NCI-H748 (cell line): ENCODE data around the gene ERC2.

Experiments used
- DNase-seq: peaks from one replicate; lab custom pipeline; 2025; ENCODE audit not compliant: unreplicated experiment; lab: John Stamatoyannopoulos, UW

ERC2 gene

DNA sequence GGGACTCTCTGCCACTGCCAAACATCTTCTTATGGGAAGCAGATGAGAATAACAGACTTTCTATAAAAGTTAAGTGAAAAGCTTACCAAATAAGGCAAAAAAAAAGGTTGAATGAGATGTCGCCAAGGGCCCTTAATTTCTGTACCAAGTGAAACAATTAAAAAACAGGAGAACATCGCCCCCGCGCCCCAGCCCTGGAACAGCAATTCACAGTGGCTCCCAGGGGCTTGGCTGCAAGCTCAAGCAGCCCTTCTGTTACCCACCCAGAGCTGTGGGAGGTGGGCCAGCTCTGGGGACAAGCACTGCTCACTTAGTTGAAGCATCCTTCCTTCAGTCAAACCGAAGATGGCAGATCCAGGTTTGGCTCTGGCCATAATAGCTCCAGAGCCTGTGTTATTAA lies 208.0 kb downstream of the ERC2 start:
- no peak for DNase-seq

DNA sequence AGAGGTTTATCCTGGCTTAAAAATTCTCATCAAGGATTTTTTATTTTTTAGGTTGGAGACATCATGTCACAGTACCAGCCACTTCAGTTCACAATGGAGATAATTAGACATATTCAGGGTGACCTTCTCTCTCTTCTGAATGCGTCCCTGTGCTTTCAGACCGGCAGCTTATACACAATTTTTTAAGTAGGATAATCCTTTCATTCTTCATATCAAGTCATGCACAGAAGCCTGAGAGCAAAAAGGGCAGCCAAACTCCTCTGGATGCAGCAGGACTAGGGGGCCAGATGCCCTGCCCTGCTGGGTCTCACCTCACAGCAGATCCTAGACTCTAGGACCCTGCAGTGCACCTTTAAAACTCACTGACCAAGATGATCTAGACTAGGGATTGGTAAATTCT lies 210.4 kb downstream of the ERC2 start:
- no peak for DNase-seq

DNA sequence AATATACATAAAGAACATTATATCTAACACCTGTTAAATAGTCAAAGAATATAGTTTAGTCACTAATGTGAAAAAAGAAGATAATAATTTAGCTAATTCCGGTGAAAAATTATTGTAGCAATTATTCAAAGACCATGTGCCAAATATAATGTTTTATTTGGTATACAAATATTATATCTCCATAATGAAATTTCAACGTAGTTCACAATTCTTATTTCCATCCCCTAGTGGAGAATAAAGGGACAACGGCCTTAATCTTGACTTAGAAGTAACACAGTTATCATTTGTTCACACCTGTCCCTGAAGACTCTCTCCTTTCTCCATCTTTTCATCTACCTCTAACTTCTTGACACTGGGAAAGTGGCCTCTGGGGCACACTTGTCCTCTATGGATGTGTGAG lies 213.4 kb downstream of the ERC2 start:
- no peak for DNase-seq

DNA sequence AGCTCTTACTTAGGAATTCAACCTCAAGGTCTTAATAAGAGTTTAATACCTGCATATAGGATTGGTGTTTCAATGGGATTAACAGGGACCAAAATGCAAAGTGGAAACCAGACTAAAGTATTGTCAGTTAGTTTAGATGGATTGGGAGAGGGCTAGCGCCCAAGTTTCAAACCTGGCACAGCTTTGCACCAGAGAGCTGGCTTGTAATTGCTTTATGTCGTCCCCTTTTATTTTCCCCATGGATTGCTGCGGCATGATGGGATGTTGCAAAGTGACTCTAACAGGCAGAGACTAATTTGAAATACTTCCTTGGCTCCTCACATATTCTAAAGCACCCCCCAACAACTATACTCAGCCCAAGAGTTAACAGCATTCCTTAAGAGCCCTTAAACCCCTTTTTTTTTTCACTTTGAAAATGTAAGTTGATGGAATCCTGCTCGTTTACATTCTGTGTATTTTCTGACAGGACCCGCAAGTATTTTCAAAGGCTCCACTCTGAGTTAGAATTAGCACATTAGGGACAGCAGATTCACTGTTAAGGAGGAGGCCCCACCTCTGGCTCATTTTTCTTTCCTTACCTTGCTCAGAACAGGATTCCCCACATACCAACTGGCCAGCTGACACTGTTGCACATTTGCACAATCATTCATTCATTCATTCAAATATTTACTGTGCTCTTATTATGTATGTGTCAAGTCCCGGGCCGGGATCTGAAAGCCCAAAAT lies 214.2 kb downstream of the ERC2 start:
- no peak for DNase-seq

DNA sequence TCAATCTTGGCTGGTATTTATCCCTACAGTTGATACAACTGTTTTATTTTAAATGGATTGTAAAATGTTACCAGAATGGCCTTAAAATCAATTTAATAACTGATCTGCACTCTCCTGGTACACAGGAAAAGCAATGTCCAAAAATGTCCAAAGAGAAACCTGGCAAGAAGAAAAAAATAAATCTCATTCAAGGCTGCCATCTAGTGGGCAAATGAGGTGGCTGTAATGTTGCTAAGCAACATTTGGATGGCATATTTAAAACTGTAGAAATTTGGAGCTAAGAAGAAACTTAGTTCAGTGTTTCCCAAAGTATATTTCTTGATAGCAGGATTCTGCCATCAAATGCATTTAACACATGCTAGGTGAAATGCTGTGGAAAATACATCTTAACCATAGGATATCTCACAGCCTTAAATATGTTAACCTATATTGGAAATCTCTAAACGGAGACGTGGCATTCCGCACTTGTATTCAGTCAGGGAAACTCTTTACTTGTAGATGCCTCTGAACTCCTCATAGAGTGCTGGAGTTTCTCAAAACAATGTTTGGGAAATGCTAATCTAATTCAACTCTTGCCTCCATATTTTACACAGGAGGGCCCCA lies 216.8 kb downstream of the ERC2 start:
- peak; percentile 49 for DNase-seq

DNA sequence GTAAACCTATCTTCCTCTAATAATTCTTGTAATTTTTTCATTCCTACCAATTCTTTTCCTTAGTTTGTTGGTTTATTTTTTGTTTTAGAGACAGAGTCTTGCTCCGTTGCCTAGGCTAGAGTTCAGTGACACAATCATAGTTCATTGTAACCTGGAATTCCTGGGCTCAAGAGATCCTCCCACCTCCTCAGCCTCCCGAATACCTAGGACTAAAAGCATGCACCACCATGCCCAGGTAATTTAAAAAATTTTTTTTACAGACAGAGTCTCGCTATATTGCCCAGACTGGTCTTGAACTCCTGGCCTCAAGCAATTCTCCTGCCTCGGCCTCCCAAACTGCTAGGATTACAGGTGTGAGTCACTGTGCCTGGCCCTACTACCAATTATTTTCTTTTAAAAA lies 220.2 kb downstream of the ERC2 start:
- no peak for DNase-seq

DNA sequence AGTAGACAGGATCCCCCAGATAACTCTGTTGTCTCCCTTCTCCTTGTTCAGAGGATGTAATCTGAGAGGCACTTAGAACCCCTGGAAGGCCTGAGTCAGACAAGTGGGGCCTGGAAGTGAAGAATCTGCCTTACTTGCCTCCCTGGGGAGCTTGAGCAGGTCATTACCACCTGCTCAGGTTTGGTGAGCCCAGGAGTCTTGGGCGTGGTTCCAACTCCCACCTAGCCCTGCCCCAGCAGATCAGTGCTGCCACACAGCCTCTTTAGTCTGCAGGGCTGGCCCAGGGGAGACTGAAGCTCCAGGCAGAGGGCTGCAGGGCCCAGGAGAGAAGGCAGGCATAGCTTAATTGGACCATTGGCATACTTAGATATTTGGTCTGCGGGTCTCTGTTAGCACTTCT lies 230.0 kb downstream of the ERC2 start:
- DNase-seq = peak; percentile 15

DNA sequence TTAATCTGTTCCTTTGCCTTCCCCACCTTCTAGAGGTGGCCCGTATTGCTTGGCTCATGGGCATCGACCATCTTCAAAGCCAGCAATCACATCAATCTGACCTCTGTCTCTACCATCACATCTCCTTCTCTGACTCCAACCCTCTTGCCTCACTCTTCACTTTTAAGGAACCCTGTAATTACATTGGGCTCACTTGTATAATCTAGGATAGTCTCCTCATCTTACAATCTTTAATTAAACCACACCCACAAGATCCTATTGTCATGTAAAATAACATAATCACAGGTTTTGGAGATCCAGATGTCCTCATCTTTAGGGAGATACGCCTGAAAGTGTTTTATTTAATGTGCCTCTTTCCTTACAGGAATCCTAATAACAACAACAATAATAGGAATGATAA lies 234.5 kb downstream of the ERC2 start:
- DNase-seq = no peak

DNA sequence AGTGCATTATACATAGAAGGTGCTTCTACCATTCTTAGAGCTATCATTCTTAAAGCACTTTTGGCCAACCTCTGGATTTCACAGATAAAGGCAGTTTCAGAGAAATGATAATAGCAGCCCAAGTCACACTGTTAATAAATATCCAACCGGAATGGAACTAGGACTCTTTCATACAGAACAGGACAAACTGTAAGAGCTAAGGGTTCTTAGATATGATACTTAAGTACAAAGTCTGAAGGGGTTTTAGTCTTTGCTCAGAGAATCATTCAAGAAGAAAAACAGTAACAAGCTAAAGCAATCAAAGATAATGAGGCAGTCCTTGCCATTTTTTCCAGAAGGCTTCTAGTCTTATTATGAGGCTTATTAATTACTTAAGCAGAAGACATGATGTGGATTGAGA lies 239.0 kb downstream of the ERC2 start:
- DNase-seq = no peak

DNA sequence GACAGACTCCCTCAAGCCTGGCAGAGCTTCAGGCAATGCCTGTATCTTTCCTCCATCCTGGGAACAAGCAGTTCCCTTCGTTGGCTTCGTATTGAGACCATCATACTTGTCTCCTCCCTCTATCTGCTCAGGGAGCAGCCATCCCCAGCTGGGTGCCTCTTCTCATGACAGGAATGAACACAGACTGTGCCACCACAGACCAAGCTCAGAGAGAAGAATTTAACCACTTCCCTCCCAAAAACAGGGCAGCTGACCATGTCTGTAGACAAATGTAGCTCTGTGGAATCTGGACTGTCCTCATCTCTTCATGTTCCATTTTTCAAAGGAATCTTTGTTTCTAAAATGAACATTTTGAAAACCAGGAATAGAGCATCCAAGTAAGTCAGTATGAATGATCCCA lies 245.4 kb downstream of the ERC2 start:
- DNase-seq = no peak

DNA sequence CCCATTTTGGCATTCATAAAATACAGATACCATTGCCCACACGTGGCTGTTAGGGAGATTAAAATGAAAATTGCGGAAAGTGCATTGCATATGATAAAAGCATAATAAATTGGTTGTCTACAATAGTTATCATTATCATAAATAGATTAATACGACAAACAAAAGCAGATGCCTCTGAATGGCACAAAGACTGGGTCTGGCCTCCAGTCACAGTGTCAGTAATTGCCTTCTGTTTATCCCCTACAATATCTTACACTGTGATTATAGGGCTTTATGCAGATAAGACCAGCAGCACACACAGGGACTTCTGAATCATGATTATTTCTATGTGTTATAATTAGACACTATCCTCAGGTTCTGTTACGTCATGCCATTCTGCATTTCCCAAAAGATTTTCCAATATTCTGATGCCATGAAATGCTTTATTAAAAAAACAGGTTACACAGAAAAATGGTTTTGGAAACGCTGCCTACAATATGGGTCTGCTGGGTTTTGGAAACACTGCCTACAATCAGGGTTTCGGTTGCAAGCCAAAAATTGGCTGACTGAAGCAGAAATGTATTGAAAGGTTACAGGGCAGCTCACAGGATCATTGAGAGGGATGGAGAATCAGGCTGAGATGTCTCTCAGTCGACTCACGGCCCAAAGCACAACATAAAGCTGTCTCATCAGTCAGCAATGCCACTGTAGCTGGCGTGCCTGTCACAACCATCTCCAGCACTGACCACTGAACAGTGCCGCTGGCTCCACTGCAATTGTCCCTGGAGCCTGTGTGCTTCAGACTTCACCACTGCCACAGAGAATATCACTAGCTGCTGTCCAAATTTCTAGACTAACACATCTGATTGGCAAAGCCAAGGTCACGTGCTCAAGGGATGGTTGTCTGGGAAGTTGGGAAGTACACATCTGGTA lies 248.1 kb downstream of the ERC2 start:
- DNase-seq = no peak

DNA sequence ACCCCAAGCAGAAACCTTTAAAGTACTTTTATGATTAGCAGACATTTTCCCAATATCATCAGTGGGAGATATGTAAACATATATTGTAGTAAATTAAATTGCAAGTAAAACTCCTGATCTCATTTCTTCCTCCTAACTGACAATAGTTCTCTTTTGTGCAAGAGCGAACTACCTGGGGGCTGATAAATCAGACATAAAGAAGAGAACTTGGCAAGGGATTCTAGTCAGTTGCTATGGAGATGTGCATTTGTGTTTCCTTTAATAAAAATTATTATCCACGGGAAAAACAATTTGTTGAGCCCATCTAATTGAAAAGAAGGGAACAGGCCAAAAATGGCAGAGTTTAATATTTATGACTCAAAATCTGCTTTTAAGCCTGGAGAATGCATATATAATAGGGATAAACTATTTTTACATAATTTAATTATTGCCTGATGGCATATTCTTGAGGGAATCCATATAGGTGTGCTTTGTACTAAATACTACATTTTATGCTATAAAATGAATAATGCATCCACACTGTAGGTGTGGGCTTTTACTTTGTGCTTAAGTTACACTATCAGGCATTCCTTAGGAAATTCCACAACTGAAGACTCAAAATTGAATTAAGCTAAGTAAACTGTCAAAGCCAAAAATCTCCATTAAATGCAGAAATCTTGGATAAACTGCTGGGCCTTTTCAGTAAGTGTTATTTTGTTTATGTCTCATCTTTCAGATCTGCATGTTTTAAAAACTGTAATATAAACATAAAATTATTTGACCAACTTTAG lies 258.1 kb downstream of the ERC2 start:
- no peak for DNase-seq

DNA sequence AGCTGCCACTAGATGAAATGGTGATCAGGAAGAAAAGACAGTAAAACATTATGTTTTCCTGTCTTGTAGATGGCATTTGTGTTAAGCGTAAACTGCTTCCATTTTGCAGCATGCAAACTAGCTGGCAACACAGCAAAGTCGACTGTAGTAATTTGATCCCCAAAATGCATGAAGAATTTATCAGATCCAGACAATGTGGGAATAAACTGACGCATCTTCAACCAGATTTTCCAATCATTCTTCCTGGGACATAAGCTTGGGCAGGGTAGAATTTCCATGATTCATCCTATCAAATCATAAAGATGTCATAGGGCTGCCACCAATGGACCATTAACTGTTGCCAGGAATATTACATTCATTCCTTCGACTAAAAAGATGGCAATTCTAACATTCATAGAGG lies 260.3 kb downstream of the ERC2 start:
- DNase-seq = no peak

DNA sequence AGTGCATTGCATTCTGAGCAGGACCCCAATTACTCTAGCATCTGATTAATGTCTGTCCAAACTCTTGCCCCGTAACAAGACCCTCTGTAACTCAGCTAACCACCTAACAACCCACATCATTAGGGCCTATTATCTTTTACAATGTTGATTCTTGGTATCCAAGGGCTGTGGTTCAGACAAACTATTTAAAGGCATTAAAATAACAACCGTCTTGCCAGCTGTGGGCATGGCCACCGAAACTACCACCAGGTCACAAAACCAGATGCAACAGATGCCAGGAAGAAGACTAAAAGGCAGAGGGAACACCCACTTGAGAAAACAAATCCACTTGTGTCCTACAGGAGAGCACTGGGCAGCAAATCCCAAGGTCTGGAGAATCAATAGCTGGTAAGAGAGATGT lies 262.9 kb downstream of the ERC2 start:
- DNase-seq = peak; percentile 81

DNA sequence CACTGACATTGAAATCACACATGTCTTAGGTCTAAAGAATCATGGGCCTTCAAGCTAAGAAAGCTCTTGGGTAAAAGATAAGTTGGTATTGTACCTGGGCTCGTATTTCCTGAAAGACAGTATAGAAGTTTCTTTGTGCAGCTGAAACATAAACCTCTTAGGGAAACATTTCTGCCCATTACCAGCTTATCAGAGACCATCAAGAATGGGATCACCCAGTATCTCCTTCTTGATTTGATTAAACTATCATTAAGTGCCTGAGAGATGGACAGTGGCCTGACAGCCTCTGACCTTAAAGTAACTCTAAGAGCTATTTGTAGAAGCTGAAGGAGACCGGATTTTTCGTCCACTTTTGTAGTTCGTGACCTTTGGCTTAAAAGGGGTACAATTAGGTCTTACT lies 265.3 kb downstream of the ERC2 start:
- DNase-seq = no peak

DNA sequence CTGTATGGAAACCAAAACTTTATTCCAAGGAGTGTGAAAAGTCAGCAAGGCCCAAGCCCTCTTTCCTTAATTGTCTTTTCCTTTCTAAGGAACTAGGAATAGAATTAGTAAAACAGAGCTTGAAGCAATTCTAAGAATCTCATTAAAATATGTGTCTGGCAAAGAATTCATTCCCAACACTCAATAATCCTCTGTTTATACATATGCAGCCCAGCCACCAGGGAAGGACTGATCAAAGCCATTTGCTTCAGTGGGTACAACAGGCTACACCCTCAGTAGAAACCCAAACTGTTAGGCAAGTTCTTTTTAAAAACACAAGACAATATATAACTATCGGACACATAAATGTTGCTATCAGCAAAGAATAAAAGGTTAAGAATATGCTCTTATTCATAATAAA lies 266.9 kb downstream of the ERC2 start:
- no peak for DNase-seq

DNA sequence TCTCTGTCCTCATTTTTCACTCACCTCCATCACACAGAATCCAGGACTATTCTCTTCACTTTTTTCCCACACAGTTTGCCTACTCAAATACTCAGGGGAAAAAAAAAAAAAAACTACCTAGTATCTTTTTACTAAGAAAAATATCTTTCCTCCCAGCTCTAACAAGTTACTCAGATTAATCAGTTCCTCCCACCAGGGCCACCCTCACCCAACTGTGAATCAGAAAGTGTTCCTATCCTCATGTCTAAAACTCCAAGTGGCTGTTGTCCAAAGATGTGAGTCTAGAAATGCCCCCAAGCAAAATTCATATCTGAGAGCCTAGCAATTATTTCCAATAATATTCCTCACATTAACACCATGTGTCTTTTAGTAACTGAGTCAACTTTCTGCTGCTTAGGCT lies 268.0 kb downstream of the ERC2 start:
- no peak for DNase-seq

DNA sequence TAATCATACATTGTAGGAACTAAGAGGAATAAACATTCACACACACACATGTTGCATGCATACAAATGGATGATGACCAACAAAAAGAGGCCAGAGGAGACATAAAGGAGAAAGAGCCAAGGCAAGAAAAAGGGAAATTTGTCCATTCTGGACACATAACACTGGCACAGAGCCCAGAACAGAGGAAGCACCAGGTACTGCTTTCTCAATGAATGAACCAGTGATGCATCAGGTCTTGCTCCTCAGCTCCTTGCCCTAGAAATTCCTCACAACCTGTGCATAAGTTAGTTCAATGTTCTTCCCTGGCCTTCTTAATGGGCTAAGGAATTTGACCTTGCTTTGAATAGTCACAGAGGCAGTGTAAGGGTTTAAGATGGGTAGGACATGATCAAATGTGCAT lies 270.3 kb downstream of the ERC2 start:
- DNase-seq = no peak

DNA sequence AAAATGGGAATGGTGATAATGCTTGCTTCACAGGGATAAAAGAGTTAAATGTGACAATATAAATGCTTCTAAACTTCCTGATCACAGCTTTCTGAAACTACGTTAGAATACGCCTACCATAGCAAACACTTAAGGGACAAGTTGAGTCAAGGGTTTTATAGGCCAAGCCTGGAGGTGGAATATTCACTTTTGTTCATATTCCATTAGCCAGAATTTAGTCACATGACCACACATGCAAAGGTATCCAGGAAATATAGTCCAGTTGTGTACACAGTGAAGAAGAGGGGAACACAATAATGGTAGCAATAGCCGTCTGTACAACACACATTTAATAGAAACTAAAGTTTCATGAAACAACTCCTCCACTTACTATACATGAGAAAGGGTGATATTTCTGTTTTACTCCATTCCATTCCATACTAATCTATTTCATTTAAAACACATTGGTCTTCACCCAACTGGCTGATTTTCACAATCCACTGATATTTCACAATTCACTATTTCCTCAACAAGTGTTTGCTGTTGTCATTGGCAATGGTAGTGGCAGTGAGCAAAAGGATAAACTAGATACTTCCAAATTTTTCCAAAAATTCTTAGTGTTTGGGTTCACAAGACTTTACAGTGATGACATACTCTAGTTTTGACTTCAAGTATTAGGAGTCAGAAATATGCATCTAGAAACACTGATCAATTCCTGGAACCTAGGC lies 270.9 kb downstream of the ERC2 start:
- no peak for DNase-seq

DNA sequence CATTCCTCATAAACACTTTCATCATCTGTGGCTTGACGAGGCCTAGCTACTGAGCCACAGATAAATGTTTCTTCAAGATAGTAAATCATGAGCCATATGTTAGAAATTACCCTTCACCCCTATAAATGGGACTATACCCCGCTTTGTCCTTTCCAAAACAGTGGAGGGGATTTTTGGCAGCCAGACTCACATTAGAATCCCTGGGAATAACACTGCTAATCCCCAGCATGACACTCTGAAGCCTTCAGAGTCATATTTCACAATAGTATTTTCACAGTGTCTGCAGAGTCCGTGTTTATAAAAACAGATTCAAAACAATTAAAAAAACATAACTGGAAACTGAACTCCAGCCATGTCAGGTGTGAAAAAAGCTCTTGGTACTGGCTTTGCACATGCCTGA lies 271.6 kb downstream of the ERC2 start:
- no peak for DNase-seq

DNA sequence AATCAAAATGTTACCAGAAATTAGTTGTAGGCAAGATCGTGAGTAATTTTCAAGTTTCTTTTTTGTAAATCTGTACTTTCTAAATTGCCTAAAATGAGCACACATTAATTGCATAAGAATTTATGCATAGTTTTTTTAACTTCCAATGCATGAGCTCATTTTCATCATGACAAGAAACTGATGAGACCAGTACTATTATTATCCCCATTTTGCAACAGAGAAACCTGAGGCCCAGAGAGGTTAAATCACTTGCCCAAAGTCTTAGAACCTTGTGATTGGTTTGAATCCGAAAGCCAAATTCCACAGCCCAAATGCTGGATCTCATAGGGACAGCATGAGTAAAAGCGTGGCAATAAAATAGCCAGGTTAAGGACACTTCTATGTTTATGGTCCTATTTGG lies 274.7 kb downstream of the ERC2 start:
- DNase-seq = no peak
